ENCODE measurements around the gene KCNA5. TPM values are rescaled to one million over a fixed set of nuclear protein-coding genes. Genes with fewer than 3 reads are reported as not detected.

Gene KCNA5
- total RNA-seq, 1 experiment from 2014 or later: not detected

DNA sequence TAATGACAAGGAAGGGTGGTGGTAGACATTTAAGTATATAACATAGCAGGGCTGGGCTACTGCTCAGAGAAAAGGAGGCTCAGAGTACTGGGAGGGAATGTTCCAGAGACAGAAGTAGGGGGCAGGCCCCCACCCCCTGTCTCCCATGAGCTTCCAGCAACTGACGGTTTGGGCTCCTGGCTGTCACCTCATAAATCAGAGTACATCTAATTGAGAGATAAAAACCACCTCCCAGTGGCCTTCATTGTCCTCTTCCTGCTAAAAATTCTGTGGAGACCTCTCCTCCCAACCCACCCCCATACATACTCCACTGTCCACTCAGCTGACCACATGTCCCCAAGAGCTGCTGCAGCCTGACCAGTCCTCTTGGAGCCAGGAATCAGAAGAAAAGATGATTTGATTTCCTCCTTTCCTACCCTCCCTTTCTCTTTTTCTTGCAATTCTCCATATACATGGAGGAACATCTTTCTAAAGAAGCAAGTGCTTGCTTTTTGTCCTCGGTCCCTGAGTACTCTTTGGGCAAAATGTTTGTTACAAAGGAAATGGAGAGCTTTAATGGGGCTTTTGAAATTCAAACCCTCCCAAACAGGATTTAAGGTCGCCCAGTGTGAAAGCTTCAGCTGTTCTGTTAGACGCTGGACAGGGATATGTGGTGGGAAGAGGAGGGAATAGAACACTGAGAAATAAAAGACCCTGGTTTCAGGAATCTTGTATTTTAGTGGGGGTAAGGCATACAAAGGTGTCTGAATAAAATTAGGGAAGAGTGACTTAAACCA, 16.4 kb upstream of the KCNA5 start:
- DNase-seq (ENCODE audit: low read depth): no peak

DNA sequence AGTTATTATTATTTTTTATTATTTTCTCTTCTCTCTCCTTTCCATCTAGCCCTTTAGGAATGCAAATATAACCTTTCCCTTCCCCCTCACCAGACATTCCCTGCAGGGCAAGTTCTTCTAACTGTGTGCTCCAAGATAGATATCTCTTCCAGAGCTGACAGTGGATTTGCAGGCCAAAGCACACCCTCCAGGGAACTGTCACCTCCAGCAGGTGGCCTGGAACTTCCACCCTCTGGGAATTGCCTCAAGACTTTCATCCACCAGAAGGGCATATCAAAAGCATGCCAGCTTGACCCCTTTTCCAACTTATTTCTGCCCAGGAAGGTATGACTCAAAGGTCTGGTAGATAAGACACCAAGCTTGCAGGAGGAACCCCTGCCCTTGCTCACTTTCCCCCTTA, 13.6 kb upstream of the KCNA5 start:
- DNase-seq (ENCODE audit: low read depth): no peak

DNA sequence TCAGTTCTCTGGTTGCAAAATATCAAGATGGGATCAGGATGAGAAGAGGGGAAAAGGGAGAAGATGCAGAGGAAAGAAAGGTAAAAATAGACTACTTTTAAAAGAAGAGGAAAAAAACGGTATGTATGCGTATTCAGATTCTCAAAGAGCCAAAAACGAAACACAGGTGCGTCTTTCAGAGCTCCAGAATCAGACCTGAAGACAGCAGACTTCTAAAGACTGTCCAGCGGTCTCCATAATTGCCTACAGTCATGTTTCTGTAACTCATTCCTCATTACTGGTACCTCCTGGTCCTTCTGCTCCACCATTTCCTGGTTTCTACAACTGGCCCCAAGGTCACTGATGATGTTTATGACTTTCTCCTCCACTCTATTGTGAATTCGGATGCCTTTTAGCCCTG, 12.4 kb upstream of the KCNA5 start:
- no peak for DNase-seq (ENCODE audit: low read depth)

DNA sequence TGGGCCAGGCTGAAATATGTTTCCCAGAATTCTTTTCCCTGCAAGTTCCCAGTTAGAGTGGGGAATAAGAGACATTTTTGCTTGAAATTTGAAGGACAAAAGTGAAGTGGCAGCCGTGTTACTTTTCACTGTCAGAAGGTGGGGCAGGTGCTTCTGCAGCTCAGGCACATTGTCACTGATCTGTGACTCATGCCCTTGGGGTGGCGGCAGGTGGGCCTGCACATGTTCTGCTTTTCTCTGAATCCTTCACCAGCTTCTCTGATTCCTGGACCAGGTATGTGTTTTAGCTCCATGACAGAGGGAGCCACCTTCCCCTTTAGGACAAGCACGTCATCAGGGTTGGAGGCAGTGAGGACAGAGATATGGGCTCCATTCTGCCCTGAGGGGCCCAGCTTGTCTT, 11.7 kb upstream of the KCNA5 start:
- no peak for DNase-seq (ENCODE audit: low read depth)

DNA sequence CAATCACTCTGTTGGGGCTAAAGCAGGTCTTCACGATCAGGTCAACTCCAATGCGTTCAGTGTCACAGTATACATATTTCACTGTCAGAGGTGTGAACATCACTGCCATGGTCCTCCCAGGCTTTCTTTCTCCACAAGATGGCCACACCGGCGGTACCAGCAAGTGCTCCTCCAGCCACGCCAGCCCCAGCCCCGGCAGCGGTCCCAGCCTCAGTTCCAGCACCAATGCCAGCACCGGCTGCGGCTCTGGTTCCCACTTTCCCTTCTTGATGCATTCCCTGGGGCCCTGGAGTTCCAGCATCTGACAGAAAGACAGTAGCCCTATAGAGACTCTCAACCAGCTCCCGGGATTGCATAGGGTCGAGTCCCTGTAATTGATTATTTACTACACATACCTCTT, 10.9 kb upstream of the KCNA5 start:
- DNase-seq (ENCODE audit: low read depth): no peak

DNA sequence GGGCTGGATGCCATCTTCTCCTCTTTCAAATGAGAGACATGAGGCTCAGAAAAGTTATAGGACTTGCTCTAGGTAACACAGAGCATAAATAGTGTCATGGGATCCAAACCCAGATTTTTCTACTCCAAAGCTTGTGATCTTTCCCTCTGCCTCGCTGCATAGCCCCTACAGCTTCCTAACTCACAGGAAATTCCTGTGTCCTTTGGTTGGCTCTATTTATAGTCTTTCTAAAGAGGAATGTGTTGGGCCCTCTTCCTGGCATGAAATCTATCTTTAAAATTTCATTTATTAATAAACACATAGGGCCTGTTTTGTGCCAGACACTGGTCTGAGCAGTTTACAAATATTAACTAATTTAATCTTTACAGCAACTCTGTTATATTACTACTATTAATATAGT, 9.8 kb upstream of the KCNA5 start:
- DNase-seq (ENCODE audit: low read depth): no peak

DNA sequence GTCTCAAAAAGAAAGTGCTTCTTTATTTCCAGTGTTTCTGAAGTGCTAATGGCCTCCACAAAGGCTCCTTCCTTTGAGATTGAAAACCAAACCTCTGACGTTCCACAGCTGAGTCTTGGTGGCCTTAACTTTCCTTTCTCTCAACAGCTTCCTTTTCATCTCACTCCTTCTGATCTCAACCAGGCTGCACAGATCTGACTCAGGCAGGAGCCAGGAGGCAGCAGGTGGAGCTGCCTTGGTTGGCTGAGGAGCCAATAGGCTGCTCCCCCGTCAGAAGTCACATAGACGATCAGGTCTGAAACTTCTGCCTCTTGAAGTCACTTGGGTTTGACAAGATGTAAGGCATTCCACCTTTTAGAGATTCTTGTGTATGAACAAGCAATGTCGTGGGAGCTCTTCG, 9.1 kb upstream of the KCNA5 start:
- no peak for DNase-seq (ENCODE audit: low read depth)

DNA sequence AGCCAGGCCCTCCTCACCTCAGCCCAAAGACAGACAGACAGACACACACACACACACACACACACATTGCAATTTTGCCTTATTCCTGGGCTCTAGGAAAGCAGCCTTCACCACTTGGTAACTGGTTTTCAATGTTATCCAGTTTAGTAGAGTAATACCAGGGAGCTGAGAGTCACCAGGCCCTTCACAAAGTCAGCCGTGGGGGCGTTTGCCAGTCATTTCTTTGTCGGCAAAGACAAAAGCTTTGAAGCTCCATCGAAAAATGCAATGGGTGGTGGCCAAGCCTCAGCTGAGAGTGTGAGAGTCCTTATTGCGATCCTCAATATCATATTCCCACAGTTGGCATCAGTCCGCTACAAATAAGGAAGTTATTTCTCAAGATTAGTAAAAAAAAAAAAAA, 8.1 kb upstream of the KCNA5 start:
- DNase-seq (ENCODE audit: low read depth): no peak

DNA sequence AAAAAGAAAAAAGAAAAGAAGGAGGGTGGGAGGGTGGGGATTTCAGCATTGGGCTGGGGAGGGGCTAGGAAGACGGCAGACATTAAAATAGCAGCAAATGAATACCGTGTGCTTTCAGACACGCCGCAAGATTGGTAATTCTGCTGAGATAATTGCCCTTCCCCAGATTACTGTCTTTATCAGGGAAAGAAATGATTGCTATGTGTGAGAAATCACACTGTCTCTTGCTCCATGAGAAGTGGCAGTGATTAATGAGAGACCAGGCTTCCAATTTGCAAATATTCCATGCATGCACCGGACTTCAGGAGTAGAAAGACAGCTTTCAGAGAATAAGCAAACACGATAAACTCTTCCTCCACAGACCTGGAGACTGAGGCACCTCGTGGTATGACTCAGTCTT, 7.6 kb upstream of the KCNA5 start:
- no peak for DNase-seq (ENCODE audit: low read depth)

DNA sequence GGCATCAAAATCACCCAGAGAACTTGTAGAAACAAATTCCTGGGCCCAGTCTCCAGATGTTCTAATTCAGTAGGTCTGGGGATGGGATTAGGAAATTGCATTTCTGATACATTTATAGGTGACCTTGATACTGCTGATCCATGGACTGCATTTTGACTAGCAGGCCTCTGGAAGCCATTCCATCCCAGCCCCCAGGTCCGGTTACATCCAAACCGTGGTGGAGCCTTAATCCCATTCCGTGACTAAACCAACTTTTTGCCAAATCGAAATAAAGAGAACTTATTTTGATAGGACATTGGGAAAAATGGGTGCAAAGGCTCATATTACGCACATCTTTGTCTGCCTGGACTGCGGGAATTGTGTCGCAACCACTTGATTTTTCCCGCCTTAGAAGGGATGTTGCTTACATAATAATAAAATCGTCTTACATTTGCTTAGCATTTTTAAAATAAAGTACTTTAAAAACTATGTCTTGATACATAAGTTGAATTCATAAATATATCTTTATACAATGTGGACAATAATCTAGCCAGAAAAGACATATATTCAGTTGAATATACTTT, 5.8 kb upstream of the KCNA5 start:
- DNase-seq (ENCODE audit: low read depth): no peak

DNA sequence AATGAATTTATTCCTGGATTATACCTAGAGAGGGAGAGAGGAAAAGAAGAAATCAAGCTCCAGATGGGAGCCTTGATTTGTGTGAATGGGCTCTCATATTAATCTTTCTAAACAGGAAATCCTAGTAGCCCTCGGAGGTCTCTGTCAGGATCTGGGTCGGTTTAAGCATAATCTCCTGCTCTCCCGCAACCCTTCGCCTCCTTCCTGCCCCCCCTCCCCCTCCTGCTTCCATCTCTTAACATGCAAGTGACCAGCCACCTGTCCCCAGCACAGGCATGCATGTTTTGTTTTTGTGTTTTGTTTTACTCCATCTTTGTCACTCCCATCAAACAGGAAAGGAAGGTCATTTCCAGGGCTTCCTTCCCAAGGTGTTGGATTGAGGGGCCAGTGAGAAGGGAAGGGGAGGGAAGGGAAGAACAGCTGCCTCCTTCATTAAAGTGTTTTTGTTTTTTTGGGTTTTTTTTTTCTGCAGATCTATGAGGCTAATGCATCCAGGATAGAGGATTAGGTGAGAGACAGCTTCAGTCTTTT, 4.8 kb upstream of the KCNA5 start:
- no peak for DNase-seq (ENCODE audit: low read depth)

DNA sequence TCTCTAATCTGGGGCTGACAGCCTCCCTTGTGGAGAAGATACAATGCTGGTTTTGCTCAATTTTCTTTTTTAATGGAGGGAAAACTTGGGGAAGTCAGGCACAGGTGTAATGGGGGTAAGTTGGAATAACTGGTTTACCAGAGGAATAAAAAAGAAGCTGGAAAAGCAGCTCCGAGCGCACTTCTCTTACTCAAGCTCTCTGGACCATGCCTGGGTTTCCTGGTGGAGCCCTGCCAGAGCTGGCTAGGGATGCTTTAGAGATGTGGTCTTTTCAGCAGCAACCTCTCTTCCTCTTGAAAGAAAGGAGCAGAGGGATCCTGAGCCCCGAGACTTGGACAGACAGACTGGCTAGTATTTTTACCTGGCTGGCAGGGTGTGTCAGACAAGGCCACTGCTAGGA, 3.9 kb upstream of the KCNA5 start:
- no peak for DNase-seq (ENCODE audit: low read depth)

DNA sequence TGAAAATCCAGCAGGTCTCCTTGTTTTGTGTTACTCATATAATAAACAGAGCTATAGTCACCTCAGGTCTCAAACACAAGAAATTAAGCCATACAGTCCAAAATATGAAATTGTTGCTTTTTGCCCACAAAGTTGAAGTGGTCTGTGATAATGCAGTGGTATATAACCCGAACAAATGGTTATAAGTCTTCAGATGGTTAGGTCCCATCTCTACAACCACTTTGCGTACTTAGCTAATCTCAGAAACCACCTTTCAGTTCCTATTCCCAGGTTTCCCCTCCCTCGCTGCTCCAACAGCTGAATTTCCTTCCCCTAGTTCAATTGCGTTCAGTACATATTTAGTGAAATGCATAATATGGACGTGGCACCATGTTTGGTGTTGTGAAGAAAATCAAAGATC, 3.3 kb upstream of the KCNA5 start:
- DNase-seq (ENCODE audit: low read depth): no peak

DNA sequence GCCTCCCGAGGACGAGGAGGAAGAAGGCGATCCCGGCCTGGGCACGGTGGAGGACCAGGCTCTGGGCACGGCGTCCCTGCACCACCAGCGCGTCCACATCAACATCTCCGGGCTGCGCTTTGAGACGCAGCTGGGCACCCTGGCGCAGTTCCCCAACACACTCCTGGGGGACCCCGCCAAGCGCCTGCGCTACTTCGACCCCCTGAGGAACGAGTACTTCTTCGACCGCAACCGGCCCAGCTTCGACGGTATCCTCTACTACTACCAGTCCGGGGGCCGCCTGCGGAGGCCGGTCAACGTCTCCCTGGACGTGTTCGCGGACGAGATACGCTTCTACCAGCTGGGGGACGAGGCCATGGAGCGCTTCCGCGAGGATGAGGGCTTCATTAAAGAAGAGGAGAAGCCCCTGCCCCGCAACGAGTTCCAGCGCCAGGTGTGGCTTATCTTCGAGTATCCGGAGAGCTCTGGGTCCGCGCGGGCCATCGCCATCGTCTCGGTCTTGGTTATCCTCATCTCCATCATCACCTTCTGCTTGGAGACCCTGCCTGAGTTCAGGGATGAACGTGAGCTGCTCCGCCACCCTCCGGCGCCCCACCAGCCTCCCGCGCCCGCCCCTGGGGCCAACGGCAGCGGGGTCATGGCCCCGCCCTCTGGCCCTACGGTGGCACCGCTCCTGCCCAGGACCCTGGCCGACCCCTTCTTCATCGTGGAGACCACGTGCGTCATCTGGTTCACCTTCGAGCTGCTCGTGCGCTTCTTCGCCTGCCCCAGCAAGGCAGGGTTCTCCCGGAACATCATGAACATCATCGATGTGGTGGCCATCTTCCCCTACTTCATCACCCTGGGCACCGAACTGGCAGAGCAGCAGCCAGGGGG, 979 bp downstream of the KCNA5 start:
- no peak for DNase-seq (ENCODE audit: low read depth)

DNA sequence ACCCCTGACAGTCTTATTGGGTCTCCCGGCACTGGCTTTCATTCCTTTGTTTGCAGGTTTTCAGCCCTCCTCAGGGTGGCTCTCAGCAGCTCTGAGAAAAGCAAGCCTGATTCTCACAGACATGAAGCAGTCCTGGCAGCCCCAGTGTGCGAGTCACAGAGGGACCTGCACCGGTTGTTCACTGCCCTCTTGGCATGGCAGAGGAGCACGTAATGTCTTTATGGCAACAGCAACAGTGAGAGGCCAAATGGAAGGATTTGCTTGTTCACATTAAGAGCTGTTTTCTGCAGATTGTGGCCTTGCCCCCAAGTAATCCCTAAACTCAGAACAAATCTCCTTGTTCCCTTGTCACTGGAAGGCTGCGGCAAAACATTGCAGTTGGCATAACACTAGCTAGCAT, 3.4 kb downstream of the KCNA5 start:
- DNase-seq (ENCODE audit: low read depth): no peak

DNA sequence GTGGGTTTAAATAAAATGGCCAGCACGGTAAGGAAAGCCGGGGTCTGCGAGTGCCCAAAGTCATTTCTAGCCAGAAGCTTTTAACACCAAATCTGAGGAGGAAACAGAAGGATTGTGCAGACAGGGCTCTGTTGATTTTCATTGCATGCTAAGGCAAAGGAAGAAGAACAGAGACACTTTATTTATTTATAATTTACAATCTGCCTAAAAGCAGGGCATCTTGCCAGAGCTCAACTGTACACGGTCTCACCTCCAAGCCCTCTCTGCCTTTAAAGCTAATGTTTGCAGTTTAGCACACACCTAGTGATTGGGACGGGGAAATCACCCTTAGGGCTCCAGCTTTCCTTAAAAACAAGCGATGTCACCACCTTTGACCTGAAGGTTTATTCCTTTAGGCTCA, 4.0 kb downstream of the KCNA5 start:
- DNase-seq (ENCODE audit: low read depth): no peak

DNA sequence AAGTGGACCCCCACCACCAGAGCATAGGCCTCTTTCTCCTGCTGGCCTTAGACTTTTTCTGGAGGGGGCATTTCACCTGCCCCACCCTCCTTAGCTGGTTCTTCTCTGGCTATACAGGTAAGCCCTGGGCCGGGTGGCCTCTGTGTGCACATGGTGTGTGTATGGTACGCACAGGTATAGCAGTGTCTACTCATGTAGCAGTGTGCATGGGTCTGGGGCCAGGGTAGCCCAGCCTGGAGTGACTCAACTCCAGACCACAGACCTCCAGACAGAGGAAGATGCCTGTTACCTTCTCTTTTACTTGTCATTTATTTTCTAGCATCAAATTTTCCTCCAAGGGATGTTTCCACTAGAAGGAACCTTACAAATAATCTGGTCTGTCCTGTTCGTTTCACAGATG, 6.9 kb downstream of the KCNA5 start:
- no peak for DNase-seq (ENCODE audit: low read depth)

DNA sequence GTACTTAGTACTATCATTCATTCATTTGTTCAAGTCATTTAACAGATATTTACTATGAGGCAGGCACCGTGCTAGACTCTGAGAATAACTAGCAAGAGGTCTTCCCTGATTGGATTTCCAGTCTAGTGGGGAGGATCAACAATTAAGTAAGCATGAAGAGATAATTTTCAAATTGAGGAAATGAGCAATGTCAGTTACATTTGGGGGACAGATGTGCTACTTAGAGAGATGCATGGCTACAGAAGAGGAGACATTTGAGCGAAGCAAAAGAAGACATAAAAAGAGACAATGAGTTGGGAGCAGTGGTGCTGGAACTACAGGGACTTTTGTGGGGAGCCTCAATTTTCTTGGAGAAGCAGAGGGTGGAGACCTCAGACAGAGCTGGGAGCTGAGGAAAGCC, 7.7 kb downstream of the KCNA5 start:
- DNase-seq (ENCODE audit: low read depth): no peak

DNA sequence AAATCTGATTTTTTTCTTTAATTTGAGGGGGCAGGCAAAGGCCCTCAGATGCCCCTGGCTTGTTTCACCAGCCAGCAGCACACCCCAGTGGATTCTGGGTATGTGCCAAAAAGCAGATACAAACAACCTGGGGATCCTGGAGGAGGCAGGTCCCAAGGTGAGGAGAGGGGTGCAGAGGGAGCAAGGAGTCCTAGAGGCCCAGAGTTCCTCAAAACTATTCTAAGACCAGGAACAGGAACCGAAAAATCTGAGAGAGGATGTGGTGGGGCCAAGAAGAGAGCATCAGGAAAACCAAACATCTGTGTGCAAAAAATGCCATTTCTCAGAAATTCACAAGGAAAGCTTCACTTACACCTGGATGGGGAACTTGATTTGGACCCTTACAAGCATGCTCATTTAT, 8.2 kb downstream of the KCNA5 start:
- DNase-seq (ENCODE audit: low read depth): no peak

DNA sequence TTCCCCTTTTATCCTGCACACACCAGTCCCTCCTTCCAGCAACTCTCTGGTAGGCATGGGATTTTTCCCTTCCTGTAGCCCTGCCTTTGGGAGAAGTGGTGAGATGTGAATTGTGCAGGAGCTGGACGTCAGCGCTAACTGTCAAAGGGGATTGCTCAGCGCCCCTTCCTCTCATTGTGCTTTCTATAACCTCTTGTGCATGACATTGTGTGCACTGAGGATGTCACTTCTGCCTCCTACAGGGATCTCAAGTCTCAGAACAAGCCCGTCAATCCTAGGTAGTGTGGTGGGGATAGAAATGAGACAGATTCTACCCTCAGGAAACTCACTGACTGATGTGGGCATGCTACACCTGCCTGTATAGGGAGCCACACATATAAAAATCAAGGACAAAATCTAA, 8.7 kb downstream of the KCNA5 start:
- DNase-seq (ENCODE audit: low read depth): no peak

DNA sequence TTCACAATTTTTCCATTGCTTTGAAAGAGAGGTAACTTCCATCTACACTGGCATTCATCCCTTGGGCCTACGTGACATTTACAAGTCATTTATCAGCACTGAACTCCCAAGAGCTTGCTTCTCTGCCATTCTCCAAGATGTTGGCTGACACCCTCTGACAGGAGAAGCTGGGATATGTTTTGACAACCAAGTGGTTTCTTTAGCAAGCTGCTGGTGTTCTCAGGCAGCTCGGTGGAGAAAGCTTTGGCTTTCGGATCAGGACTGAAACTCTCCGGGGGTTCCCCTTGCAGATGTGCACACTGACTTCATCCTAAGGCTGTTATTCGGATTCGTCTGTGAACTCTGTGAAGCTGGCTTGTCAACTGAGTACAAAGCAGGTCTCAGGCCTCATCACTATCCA, 15.7 kb downstream of the KCNA5 start:
- no peak for DNase-seq (ENCODE audit: low read depth)

DNA sequence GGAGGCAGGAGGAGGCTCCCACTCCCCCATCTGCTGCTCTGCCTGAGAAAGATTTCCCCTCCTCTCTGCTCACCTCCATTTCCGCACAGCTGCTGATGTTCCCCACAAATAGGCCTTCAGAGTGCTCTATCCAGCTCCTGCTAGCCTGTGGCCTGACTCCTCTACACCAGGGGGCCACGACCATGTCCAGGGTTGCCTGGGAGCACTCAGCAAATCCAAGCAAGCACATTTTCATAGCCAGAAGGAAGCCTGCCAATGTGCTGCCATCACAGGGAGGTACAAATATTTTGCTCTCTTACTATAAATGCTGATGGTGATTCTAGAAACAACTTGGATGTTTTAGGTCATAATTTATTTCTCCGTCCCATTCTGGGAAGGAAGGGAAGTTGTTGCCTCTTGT, 17.3 kb downstream of the KCNA5 start:
- no peak for DNase-seq (ENCODE audit: low read depth)

DNA sequence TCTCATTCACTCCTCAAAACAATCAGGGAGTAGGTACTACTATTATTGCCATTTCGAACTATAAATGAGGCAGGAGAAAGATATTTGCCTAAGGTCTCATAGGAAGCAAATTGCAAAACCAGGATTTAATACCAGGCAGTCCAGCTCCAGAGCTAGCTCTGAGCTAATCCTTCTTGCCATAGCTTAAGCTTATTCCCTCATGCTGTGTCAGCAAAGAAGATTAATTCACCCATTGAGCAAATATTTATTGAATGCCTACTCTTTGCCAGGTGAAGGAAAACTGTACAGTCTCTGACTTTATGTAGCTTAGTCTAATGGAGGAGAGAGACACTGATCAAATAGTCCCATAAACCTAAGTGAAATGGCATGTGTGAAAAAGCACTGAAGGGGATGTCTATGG, 19.5 kb downstream of the KCNA5 start:
- DNase-seq (ENCODE audit: low read depth): no peak
